Activated CD4-positive, alpha-beta T cell treated with anti-CD3 and anti-CD28 coated beads, Interleukin-2, amount 50 U/mL, for 48 hours (primary cell): Measurements from ENCODE around the gene PTPRN2.
"Not testable (repeated sequence)": the region's sequence is repeated elsewhere in the genome, so short reads cannot be mapped to it uniquely, and the experiment has no call there.

ENCODE experiments used
- DNase-seq, 2 experiments: peaks; one replicate each; pipeline ENCODE4 v3.0.0-alpha.2; 2020

Gene PTPRN2

GRCh38 chr7:157573244-157573643 is 1014.4 kb downstream of the PTPRN2 start:
- no peak for DNase-seq

- DNase-seq = no peak
Measured at GRCh38 chr7:157572622-157573021, 1015.0 kb downstream of the PTPRN2 start.

- DNase-seq = no peak
Measured at GRCh38 chr7:157570531-157571200, 1017.0 kb downstream of the PTPRN2 start.

- no peak for DNase-seq
Measured at GRCh38 chr7:157569967-157570366, 1017.7 kb downstream of the PTPRN2 start.

- peak; percentile 56 to 61 for DNase-seq
Measured at GRCh38 chr7:157568770-157569584, 1018.6 kb downstream of the PTPRN2 start.

GRCh38 chr7:157568106-157568769 is 1019.4 kb downstream of the PTPRN2 start:
- DNase-seq = no peak

- no peak for DNase-seq
Measured at GRCh38 chr7:157567666-157568065, 1020.0 kb downstream of the PTPRN2 start.

GRCh38 chr7:157566631-157567006 is 1021.0 kb downstream of the PTPRN2 start:
- DNase-seq = no peak

GRCh38 chr7:157565981-157566630 is 1021.5 kb downstream of the PTPRN2 start:
- no peak for DNase-seq

GRCh38 chr7:157565201-157565626 is 1022.4 kb downstream of the PTPRN2 start:
- DNase-seq = no peak

GRCh38 chr7:157564517-157565177 is 1023.0 kb downstream of the PTPRN2 start:
- DNase-seq = no peak

GRCh38 chr7:157563467-157564135 is 1024.0 kb downstream of the PTPRN2 start:
- not testable (repeated sequence) for DNase-seq

GRCh38 chr7:157562522-157563398 is 1024.9 kb downstream of the PTPRN2 start:
- not testable (repeated sequence) for DNase-seq

GRCh38 chr7:157561816-157562410 is 1025.7 kb downstream of the PTPRN2 start:
- DNase-seq = no peak

GRCh38 chr7:157561523-157561785 is 1026.2 kb downstream of the PTPRN2 start:
- DNase-seq = no peak

- DNase-seq = no peak
Measured at GRCh38 chr7:157560710-157561522, 1026.7 kb downstream of the PTPRN2 start.

- DNase-seq = no peak
Measured at GRCh38 chr7:157560258-157560654, 1027.4 kb downstream of the PTPRN2 start.

- DNase-seq = no peak
Measured at GRCh38 chr7:157559596-157560257, 1027.9 kb downstream of the PTPRN2 start.

- no peak for DNase-seq
Measured at GRCh38 chr7:157558875-157559595, 1028.6 kb downstream of the PTPRN2 start.
